Activated B cell treated with CpG ODN at 0.5 μM for 24 hours (primary cell): ENCODE data around the gene PAAF1. TPM values are rescaled to one million over a fixed set of nuclear protein-coding genes. Genes with fewer than 3 reads are reported as not detected.
"Not testable (repeated sequence)": the region's sequence is repeated elsewhere in the genome, so short reads cannot be mapped to it uniquely, and the experiment has no call there.

Source experiments
- ATAC-seq: fragments of 200-7000 bp; cut with Tn5 transposase; one replicate; pipeline ENCODE4 v1.10.0; 2021; ENCODE audit warnings: low read depth, mild to moderate bottlenecking, moderate library complexity
- CTCF ChIA-PET: fragments of 350-600 bp; sonication (Branson Sonifier 250); formaldehyde crosslinking; loops from one replicate; lab custom pipeline; 2021; ENCODE audit warnings: antibody characterized with exemption; lab: Charles Lee
- POLR2A ChIA-PET: fragments of 350-600 bp; sonication (Branson Sonifier 250); formaldehyde crosslinking; loops from one replicate; lab custom pipeline; 2021; ENCODE audit warnings: antibody characterized with exemption; lab: Charles Lee
- DNase-seq: peaks from one replicate; pipeline ENCODE4 v3.0.0; 2022
- H3K27ac Mint-ChIP-seq: one replicate; pipeline ENCODE4 v1.8.0; 2020; ENCODE audit warnings: mixed read lengths
- H3K27me3 Mint-ChIP-seq: one replicate; pipeline ENCODE4 v1.8.0; 2021; ENCODE audit warnings: mixed read lengths
- H3K36me3 Mint-ChIP-seq: one replicate; pipeline ENCODE4 v1.8.0; 2021; ENCODE audit warnings: low read depth, mixed read lengths
- H3K4me1 Mint-ChIP-seq: one replicate; pipeline ENCODE4 v1.8.0; 2021; ENCODE audit warnings: mixed read lengths
- H3K4me3 Mint-ChIP-seq: one replicate; pipeline ENCODE4 v1.8.0; 2020; ENCODE audit warnings: mild to moderate bottlenecking, mixed read lengths
- H3K9me3 Mint-ChIP-seq: one replicate; pipeline ENCODE4 v1.8.0; 2020; ENCODE audit warnings: mixed read lengths
- intact Hi-C: fragments of 100-400 bp; cut with micrococcal nuclease; formaldehyde crosslinking; loops from one replicate; pipeline ENCODE4 v1.15.1; 2024
- total RNA-seq: library from RNA; stranded (reverse); gene quantifications from 2 replicates; pipeline ENCODE4 v1.2.3, GENCODE V29; 2022
- TF ChIP-seq, protein P1 (sequence below): fragments of 200-600 bp; IDR thresholded peaks from one replicate; pipeline ENCODE4 v1.8.0; 2022; ENCODE audit warnings: antibody characterized with exemption, mild to moderate bottlenecking

Gene PAAF1
- total RNA-seq, 1 donor from 2014 or later, result 20.2 TPM

GRCh38 chr11:73931951-73932350, 55.2 kb downstream of the PAAF1 start:
- Mint-ChIP-seq H3K36me3 (peaks cover 51% of the 10 kb centered on the region), H3K27ac (no peak overlapping the region), H3K4me1 (no peaks in the 10 kb centered on the region), H3K9me3 (no peaks in the 10 kb centered on the region), H3K4me3 (no peak overlapping the region), H3K27me3 (no peaks in the 10 kb centered on the region)
- ATAC-seq (no peak), DNase-seq (no peak)
- ChIA-PET POLR2A (interaction anchor here (0.7 kb wide), 1 partner anchor 15 kb away, joined by 3 read pairs; no protein-coding TSS in a partner anchor), CTCF (interaction anchor here (1.1 kb wide), 1 partner anchor 306 kb away, joined by 4 read pairs; no protein-coding TSS in a partner anchor)
- intact Hi-C loops, result no loop called here
- TF ChIP-seq, protein P1, sequence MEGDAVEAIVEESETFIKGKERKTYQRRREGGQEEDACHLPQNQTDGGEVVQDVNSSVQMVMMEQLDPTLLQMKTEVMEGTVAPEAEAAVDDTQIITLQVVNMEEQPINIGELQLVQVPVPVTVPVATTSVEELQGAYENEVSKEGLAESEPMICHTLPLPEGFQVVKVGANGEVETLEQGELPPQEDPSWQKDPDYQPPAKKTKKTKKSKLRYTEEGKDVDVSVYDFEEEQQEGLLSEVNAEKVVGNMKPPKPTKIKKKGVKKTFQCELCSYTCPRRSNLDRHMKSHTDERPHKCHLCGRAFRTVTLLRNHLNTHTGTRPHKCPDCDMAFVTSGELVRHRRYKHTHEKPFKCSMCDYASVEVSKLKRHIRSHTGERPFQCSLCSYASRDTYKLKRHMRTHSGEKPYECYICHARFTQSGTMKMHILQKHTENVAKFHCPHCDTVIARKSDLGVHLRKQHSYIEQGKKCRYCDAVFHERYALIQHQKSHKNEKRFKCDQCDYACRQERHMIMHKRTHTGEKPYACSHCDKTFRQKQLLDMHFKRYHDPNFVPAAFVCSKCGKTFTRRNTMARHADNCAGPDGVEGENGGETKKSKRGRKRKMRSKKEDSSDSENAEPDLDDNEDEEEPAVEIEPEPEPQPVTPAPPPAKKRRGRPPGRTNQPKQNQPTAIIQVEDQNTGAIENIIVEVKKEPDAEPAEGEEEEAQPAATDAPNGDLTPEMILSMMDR, result no peak

DNA sequence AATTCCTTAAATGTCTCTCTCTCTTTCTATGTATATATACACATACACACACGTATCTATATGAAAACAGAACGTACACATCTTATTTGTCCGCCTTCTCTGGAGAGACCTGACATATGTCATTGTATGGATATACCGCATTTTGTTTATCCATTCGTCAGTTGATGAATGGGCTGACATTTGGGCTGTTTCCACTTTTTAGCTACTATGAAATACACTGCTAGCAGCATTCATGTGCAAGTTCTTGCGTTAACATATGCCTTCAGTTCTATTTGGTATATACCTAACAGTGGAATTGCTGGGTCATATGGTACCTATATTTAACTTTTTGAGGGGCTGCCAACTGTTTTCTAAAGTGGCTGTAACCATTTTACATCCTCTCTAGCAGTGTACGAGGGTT, 56.0 kb downstream of the PAAF1 start:
- Mint-ChIP-seq H3K4me3 (no peak overlapping the region), H3K4me1 (no peaks in the 10 kb centered on the region), H3K27ac (no peak overlapping the region), H3K27me3 (no peaks in the 10 kb centered on the region), H3K9me3 (no peaks in the 10 kb centered on the region), H3K36me3 (peaks cover 43% of the 10 kb centered on the region)
- ChIA-PET POLR2A (interaction anchor here (0.7 kb wide), 1 partner anchor 16 kb away, joined by 3 read pairs; no protein-coding TSS in a partner anchor), CTCF (no interaction called here)
- TF ChIP-seq, protein P1, result no peak
- DNase-seq (no peak), ATAC-seq (no peak)
- intact Hi-C loops, result no loop called here

DNA sequence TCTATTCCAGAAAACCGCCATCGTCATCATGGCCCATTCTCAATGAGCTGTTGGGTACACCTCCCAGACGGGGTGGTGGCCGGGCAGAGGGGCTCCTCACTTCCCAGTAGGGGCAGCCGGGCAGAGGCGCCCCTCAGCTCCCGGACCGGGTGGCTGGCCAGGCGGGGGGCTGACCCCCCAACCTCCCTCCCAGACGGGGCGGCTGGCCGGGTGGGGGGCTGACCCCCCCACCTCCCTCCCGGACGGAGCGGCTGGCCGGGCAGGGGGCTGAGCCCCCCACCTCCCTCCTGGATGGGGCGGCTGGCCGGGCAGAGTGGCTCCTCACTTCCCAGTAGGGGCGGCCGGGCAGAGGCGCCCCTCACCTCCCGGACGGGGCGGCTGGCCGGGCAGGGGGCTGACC, 59.2 kb downstream of the PAAF1 start:
- DNase-seq, intact Hi-C loops, POLR2A ChIA-PET, H3K4me3 Mint-ChIP-seq, H3K9me3 Mint-ChIP-seq, ATAC-seq, H3K27me3 Mint-ChIP-seq, CTCF ChIA-PET, H3K27ac Mint-ChIP-seq, H3K4me1 Mint-ChIP-seq: not testable (repeated sequence)
- H3K36me3 Mint-ChIP-seq, result peaks cover 26% of the 10 kb centered on the region

- H3K36me3 Mint-ChIP-seq, result peaks cover 3% of the 10 kb centered on the region
- ChIA-PET POLR2A (no interaction called here), CTCF (no interaction called here)
- TF ChIP-seq, protein P1, result no peak
- intact Hi-C loops, result no loop called here
- no peak overlapping the region for H3K27ac Mint-ChIP-seq
- H3K9me3 Mint-ChIP-seq, result peaks cover 9% of the 10 kb centered on the region
- no peak for DNase-seq
- ATAC-seq, result no peak
- no peaks in the 10 kb centered on the region for H3K27me3 Mint-ChIP-seq
- no peaks in the 10 kb centered on the region for H3K4me1 Mint-ChIP-seq
- no peak overlapping the region for H3K4me3 Mint-ChIP-seq
Measured at GRCh38 chr11:73939096-73939495, 62.3 kb downstream of the PAAF1 start.

DNA sequence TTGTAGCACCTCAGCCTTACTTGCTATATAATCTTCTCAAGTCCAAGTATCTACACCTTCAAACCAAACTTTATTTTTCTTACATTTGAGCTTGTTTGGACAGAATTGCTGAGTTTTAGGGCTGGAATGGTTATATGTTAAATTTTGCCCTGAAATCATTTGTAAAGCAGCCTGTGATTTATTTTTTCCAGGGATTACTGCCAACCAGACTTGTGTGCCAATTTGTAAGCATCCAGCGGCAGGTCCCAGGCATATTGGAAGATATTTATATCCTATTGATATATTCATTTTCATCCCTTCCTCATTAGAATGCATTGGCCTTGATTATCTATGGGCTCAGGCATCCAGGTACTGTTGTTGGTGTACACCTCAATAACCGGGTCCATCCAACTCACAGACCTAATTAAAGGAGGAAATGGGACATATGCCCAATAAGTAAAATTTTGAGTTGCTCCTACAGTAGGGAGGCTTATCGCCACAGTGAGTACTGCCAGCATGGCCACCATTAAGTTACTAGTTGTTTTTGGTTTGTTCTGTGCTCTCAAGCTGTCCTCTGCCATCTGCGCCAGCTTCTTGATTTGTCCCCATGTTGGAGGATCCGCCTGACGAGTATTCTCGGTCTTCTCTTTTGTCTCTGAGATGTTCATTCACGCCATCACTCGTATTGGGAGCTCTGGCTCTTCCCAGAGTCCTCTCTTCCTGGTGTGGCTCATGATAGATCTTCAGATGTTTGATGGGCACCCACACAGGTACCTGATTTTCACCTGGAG, 64.2 kb downstream of the PAAF1 start:
- H3K4me3 Mint-ChIP-seq, result no peak overlapping the region
- CTCF ChIA-PET, result no interaction called here
- no peak for ATAC-seq

More for the DNA sequence above, 64.2 kb downstream of the PAAF1 start:
- Mint-ChIP-seq H3K4me1 (no peaks in the 10 kb centered on the region), H3K27ac (no peak overlapping the region), H3K36me3 (no peaks in the 10 kb centered on the region), H3K9me3 (peaks cover 9% of the 10 kb centered on the region), H3K27me3 (no peaks in the 10 kb centered on the region)
- intact Hi-C loops, result no loop called here
- DNase-seq, result no peak
- TF ChIP-seq, protein P1, result no peak
- POLR2A ChIA-PET, result no interaction called here
